Measurements from ENCODE around the gene MYLK.

Gene MYLK

GRCh38 chr3:123730829-123731228 is 153.3 kb downstream of the MYLK start:
- Histone ChIP-seq H3K36me3 (ENCODE audit: insufficient read depth, low read length) (no peaks in the 10 kb centered on the region), H3K9ac (ENCODE audit: insufficient read length) (no peak overlapping the region), H3K27ac (no peak overlapping the region), H3K9me3 (ENCODE audit: low read depth, low read length) (no peaks in the 10 kb centered on the region), H3K4me3 (no peak overlapping the region)
- no peak for TF ChIP-seq POLR2AphosphoS5 (IDR thresholded peaks at IDR 0.05; ENCODE audit: borderline replicate concordance, low read depth, low read length)
- TF ChIP-seq EZH2 (IDR thresholded peaks at IDR 0.05) = no peak
- TF ChIP-seq FOXP2 (optimal IDR thresholded peaks at IDR 0.05; ENCODE audit: control extremely low read depth, extremely low read length, insufficient read depth) = no peak
- no peak for DNase-seq (ENCODE audit: low read depth, low spot score)

- H3K36me3 ChIP-seq (ENCODE audit: insufficient read depth, low read length) = no peaks in the 10 kb centered on the region
- TF ChIP-seq EZH2 (IDR thresholded peaks at IDR 0.05) = no peak
- TF ChIP-seq POLR2AphosphoS5 (IDR thresholded peaks at IDR 0.05; ENCODE audit: borderline replicate concordance, low read depth, low read length) = no peak
- no peak for TF ChIP-seq FOXP2 (optimal IDR thresholded peaks at IDR 0.05; ENCODE audit: control extremely low read depth, extremely low read length, insufficient read depth)
- H3K4me3 ChIP-seq = no peak overlapping the region
- no peak overlapping the region for H3K9ac ChIP-seq (ENCODE audit: insufficient read length)
- DNase-seq (ENCODE audit: low read depth, low spot score) = no peak
- no peak overlapping the region for H3K27ac ChIP-seq
- no peaks in the 10 kb centered on the region for H3K9me3 ChIP-seq (ENCODE audit: low read depth, low read length)
These were observed 155.1 kb downstream of the MYLK start for GRCh38 chr3:123728991-123729390.

- Histone ChIP-seq H3K4me3 (no peak overlapping the region), H3K36me3 (ENCODE audit: insufficient read depth, low read length) (no peaks in the 10 kb centered on the region), H3K9me3 (ENCODE audit: low read depth, low read length) (no peaks in the 10 kb centered on the region), H3K9ac (ENCODE audit: insufficient read length) (no peak overlapping the region), H3K27ac (no peak overlapping the region)
- no peak for DNase-seq (ENCODE audit: low read depth, low spot score)
- TF ChIP-seq FOXP2 (optimal IDR thresholded peaks at IDR 0.05; ENCODE audit: control extremely low read depth, extremely low read length, insufficient read depth) = no peak
- no peak for TF ChIP-seq POLR2AphosphoS5 (IDR thresholded peaks at IDR 0.05; ENCODE audit: borderline replicate concordance, low read depth, low read length)
- no peak for TF ChIP-seq EZH2 (IDR thresholded peaks at IDR 0.05)
These were observed 156.1 kb downstream of the MYLK start for GRCh38 chr3:123728014-123728413.

DNA sequence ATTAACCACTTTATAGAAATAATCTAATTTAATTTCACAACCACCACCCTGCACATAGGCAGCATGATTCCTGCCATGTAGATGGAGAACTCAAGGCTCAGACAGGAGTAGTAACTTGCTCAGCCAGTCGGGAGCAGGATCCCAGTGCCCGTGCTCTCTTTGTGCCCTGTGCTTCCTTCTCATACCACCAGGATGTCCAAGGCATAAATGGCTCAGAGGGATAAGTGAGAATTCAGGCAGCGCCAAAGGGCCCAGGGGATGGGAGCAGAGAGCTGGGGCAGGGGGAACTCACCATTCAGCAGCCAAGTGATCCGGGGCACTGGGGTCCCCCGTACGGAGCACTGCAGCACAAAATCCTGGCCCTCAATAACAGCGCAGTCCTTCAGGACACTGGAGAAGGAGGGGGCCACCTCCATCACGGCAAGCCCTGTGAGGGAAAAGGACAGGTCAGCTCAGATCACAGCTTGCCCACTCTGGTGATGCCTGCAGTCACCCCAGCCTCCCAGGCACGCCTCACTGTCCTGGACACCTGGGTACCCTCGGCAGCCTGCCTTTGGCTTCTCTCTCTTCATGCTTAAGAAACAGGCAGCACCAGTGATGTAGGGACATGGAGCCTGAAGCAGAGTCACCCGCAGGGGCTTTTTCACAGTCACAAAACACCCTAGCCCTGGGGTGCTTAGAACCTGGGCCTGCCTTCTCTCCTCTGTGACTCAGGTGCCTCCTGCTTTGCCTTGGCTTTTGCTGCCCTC is 158.3 kb downstream of the MYLK start:
- Histone ChIP-seq H3K4me3 (no peak overlapping the region), H3K9ac (ENCODE audit: insufficient read length) (no peak overlapping the region), H3K27ac (no peak overlapping the region), H3K9me3 (ENCODE audit: low read depth, low read length) (no peaks in the 10 kb centered on the region), H3K36me3 (ENCODE audit: insufficient read depth, low read length) (no peaks in the 10 kb centered on the region)
- TF ChIP-seq FOXP2 (optimal IDR thresholded peaks at IDR 0.05; ENCODE audit: control extremely low read depth, extremely low read length, insufficient read depth) = no peak
- TF ChIP-seq EZH2 (IDR thresholded peaks at IDR 0.05) = no peak
- TF ChIP-seq POLR2AphosphoS5 (IDR thresholded peaks at IDR 0.05; ENCODE audit: borderline replicate concordance, low read depth, low read length) = no peak
- DNase-seq (ENCODE audit: low read depth, low spot score) = no peak

DNA sequence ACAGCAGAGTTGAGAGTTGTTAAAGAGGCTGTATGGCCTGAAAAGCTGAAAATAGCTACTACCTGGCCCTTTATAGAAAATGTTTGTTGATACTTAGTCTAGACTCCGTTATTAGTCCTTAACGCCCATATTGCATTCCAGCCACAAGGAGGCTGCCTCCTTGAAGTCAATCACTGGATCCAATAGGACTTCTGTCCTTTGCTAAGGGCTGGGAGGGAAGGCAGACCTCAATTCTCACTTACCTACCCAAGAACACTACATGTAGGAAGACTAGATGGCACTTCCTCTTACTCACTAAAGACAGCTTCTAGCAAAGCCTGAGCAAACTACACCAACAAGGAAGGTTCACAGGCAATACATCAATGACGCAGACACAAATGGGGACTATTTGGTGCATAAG is 159.8 kb downstream of the MYLK start:
- TF ChIP-seq EZH2 (IDR thresholded peaks at IDR 0.05) (no peak), FOXP2 (optimal IDR thresholded peaks at IDR 0.05; ENCODE audit: control extremely low read depth, extremely low read length, insufficient read depth) (no peak), POLR2AphosphoS5 (IDR thresholded peaks at IDR 0.05; ENCODE audit: borderline replicate concordance, low read depth, low read length) (no peak)
- no peak overlapping the region for H3K9ac ChIP-seq (ENCODE audit: insufficient read length)
- H3K4me3 ChIP-seq = no peak overlapping the region
- no peak for DNase-seq (ENCODE audit: low read depth, low spot score)
- H3K27ac ChIP-seq = no peak overlapping the region
- H3K36me3 ChIP-seq (ENCODE audit: insufficient read depth, low read length) = no peaks in the 10 kb centered on the region
- H3K9me3 ChIP-seq (ENCODE audit: low read depth, low read length) = no peaks in the 10 kb centered on the region

DNA sequence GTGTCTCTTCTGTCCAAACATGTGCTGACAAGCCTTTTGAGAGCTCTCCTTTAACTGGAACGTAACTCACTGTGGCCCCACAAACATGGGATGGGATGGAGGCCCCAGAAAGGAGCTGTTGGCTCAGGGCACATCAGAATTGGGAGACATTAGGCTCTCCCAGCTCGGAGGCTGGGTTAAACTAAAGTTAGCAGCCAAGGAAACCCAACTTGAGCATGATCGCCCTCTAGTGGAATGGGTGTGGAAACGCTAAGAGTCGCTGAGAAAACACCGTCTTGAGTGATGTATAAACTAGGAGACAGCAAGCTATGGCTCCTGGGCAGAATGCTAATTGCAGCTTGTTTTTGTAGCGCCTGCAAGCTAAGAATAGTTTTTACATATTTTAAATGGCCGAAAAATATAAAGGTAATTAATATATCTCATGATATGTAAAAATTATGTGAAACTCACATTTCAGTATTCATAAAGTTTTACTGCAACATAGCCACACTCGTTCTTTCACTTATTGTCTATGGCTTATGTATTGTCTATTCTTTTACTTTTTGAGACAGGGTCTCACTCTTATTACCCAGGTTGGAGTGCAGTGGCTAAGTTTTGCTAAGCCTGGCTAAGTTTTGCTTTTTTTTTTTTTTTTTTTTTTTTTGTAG is 160.5 kb downstream of the MYLK start:
- H3K4me3 ChIP-seq = peak overlapping the region; percentile 35
- DNase-seq (ENCODE audit: low read depth, low spot score) = peak; percentile 86
- no peak for TF ChIP-seq EZH2 (IDR thresholded peaks at IDR 0.05)

DNA sequence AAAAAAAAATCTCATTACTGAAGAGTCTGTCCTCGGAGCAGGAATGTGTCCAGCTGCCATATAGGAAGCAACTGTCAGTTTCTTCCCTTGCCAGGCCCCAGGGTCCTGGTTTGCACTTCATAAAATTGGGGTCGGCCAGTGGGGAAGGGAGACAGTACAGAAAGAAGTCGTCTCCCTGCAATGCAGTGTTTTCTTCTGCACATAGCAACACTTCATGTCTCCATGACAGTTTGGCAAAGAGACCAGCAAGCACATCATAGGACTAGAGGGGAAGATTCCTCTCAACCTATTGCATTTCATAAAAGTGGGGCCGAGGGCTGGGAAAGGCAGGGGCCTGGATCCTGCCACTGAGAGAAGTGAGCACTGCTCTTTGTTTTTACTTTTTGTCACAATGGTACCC is 161.1 kb downstream of the MYLK start:
- no peak for DNase-seq (ENCODE audit: low read depth, low spot score)
- H3K27ac ChIP-seq = no peak overlapping the region
- no peak overlapping the region; the same call in 1 of the 2 replicates for H3K4me3 ChIP-seq
- H3K36me3 ChIP-seq (ENCODE audit: insufficient read depth, low read length) = no peaks in the 10 kb centered on the region
- TF ChIP-seq EZH2 (IDR thresholded peaks at IDR 0.05) (no peak), FOXP2 (optimal IDR thresholded peaks at IDR 0.05; ENCODE audit: control extremely low read depth, extremely low read length, insufficient read depth) (no peak), POLR2AphosphoS5 (IDR thresholded peaks at IDR 0.05; ENCODE audit: borderline replicate concordance, low read depth, low read length) (no peak)
- no peaks in the 10 kb centered on the region for H3K9me3 ChIP-seq (ENCODE audit: low read depth, low read length)
- no peak overlapping the region for H3K9ac ChIP-seq (ENCODE audit: insufficient read length)

More for the DNA sequence above, 160.5 kb downstream of the MYLK start:
- H3K27ac ChIP-seq = no peak overlapping the region
- H3K36me3 ChIP-seq (ENCODE audit: insufficient read depth, low read length) = no peaks in the 10 kb centered on the region
- no peaks in the 10 kb centered on the region for H3K9me3 ChIP-seq (ENCODE audit: low read depth, low read length)
- no peak overlapping the region for H3K9ac ChIP-seq (ENCODE audit: insufficient read length)

- DNase-seq (ENCODE audit: low read depth, low spot score) = no peak
- TF ChIP-seq FOXP2 (optimal IDR thresholded peaks at IDR 0.05; ENCODE audit: control extremely low read depth, extremely low read length, insufficient read depth) (no peak), EZH2 (IDR thresholded peaks at IDR 0.05) (no peak), POLR2AphosphoS5 (IDR thresholded peaks at IDR 0.05; ENCODE audit: borderline replicate concordance, low read depth, low read length) (no peak)
- no peaks in the 10 kb centered on the region for H3K36me3 ChIP-seq (ENCODE audit: insufficient read depth, low read length)
- no peak overlapping the region for H3K27ac ChIP-seq
- no peaks in the 10 kb centered on the region for H3K9me3 ChIP-seq (ENCODE audit: low read depth, low read length)
- H3K4me3 ChIP-seq = no peak overlapping the region
- no peak overlapping the region for H3K9ac ChIP-seq (ENCODE audit: insufficient read length)
These were observed 161.7 kb downstream of the MYLK start for GRCh38 chr3:123722456-123722855.

All from SK-N-MC (cell line).